GM12878 (cell line): ENCODE data around the gene HOOK1.

ENCODE experiments used
- BHLHE40 ChIP-seq, 2 experiments: fragments of 450-650 bp in 1 of 2; IDR thresholded peaks; 2 replicates each; pipeline ENCODE4 v1.6.1; 2011 to 2017; ENCODE audit warnings: low read depth in 2 of 2, borderline replicate concordance in 1 of 2, improper control_type of control experiment in 1 of 2, low read length in 1 of 2, mild to moderate bottlenecking in 1 of 2
- CTCF ChIP-seq, 3 experiments: IDR thresholded peaks in 2 of 3; conservative IDR thresholded peaks in 1 of 3; 2 replicates each; pipeline ENCODE4 v1.5.1; 2011; ENCODE audit warnings: low read depth in 3 of 3, low read length in 3 of 3, mild to moderate bottlenecking in 3 of 3, control low read depth in 2 of 3, moderate library complexity in 2 of 3, inconsistent platforms in 1 of 3, mixed read lengths in 1 of 3; ENCODE audit not compliant: control insufficient read depth in 2 of 3, insufficient read depth in 1 of 3; ENCODE audit errors: extremely low read depth in 1 of 3
- EP300 ChIP-seq, 2 experiments: fragments of 150-350 bp in 1 of 2; IDR thresholded peaks; 2 replicates each; pipeline ENCODE4 v1.6.1; 2011 to 2012; ENCODE audit warnings: low read depth in 2 of 2, low read length in 2 of 2, borderline replicate concordance in 1 of 2, improper control_type of control experiment in 1 of 2, inconsistent platforms in 1 of 2; ENCODE audit not compliant: control insufficient read depth in 1 of 2
- HCFC1 ChIP-seq: fragments of 150-350 bp; IDR thresholded peaks from 2 replicates; pipeline ENCODE4 v1.6.1; 2014; ENCODE audit warnings: low read length
- NFYA ChIP-seq: IDR thresholded peaks from 2 replicates; pipeline ENCODE4 v1.6.1; 2011; ENCODE audit warnings: low read depth, mild to moderate bottlenecking, low read length, improper control_type of control experiment, borderline replicate concordance
- POLR2A ChIP-seq: IDR thresholded peaks from 2 replicates; pipeline ENCODE4 v1.6.1; 2011; ENCODE audit warnings: low read depth, mild to moderate bottlenecking, low read length
- RBBP5 ChIP-seq: fragments of 200-600 bp; sonication (generic); conservative IDR thresholded peaks from 2 replicates; pipeline ENCODE4 v1.6.1; 2016
- REST ChIP-seq: IDR thresholded peaks from 2 replicates; pipeline ENCODE4 v1.6.1; 2012; ENCODE audit warnings: mild to moderate bottlenecking, low read depth, low read length
- SREBF2 ChIP-seq: IDR thresholded peaks from 2 replicates; pipeline ENCODE4 v1.6.1; 2012; ENCODE audit warnings: mild to moderate bottlenecking, low read length
- TAF1 ChIP-seq: IDR thresholded peaks from 2 replicates; pipeline ENCODE4 v1.6.1; 2011; ENCODE audit warnings: mild to moderate bottlenecking, low read depth, low read length, borderline replicate concordance
- ZBTB11 ChIP-seq: fragments of 450-650 bp; formaldehyde crosslinking; IDR thresholded peaks from 2 replicates; pipeline ENCODE4 v1.5.0; 2022; ENCODE audit warnings: mild to moderate bottlenecking, missing genetic modification characterization

- no peak for TF ChIP-seq HCFC1
- TF ChIP-seq CTCF (IDR thresholded peaks at IDR 0.05 in 2 of 3, conservative IDR thresholded peaks at IDR 0.05 in 1 of 3; ENCODE audit: control insufficient read depth in 2 of 3, extremely low read depth in 1 of 3, insufficient read depth in 1 of 3, low read depth in 3 of 3, low read length in 3 of 3) = no peak
- no peak for TF ChIP-seq SREBF2
- TF ChIP-seq EP300 (IDR thresholded peaks at IDR 0.05; ENCODE audit: borderline replicate concordance in 1 of 2, control insufficient read depth in 1 of 2, low read depth in 2 of 2, low read length in 2 of 2) = no peak
- TF ChIP-seq BHLHE40 (IDR thresholded peaks at IDR 0.05; ENCODE audit: borderline replicate concordance in 1 of 2, low read depth in 2 of 2, low read length in 1 of 2) = no peak
- no peak for TF ChIP-seq NFYA
- TF ChIP-seq RBBP5 = no peak
- no peak for TF ChIP-seq POLR2A
- TF ChIP-seq TAF1 = no peak
- no peak for TF ChIP-seq REST
- no peak for TF ChIP-seq ZBTB11 (CRISPR knock-in tag)
These were observed 5.1 kb downstream of the HOOK1 start for GRCh38 chr1:59819566-59820438.
